ENCODE measurements around the gene UBA1. TPM values are rescaled to one million over a fixed set of nuclear protein-coding genes. Genes with fewer than 3 reads are reported as not detected.
A peak's percentile ranks its signal among the peaks of the same experiment; 100 is the strongest.

UBA1 gene
- total and polyA plus RNA-seq, 9 donors, result 90.0 to 196 (median 155) TPM

- Histone ChIP-seq H3K9me3 (no peaks in the 10 kb centered on the region), H3K4me3 (no peak overlapping the region), H3K4me1 (ENCODE audit: insufficient read depth) (no peaks in the 10 kb centered on the region), H3K36me3 (no peaks in the 10 kb centered on the region), H3K27me3 (no peaks in the 10 kb centered on the region), H3K27ac (no peak overlapping the region)
- peak in 1 of 5 donors; percentile 3 for DNase-seq
- 63 to 81% (median 70%) methylated on average over 2 of the region's 2 CpGs for WGBS, 3 donors
- no peak for TF ChIP-seq EP300 (IDR thresholded peaks at IDR 0.05)
- no peak for TF ChIP-seq POLR2A (IDR thresholded peaks at IDR 0.05)
- no peak for TF ChIP-seq CTCF (IDR thresholded peaks at IDR 0.05)
- intact Hi-C loops (cut with DNase I), result no loop called here
Measured at GRCh38 chrX:47231167-47231566, 37.5 kb downstream of the UBA1 start.

GRCh38 chrX:47232197-47232802, 38.7 kb downstream of the UBA1 start:
- Histone ChIP-seq H3K27me3 (no peaks in the 10 kb centered on the region), H3K9me3 (no peaks in the 10 kb centered on the region), H3K4me3 (peak overlapping the region; percentile 67), H3K27ac (peak overlapping the region; percentile 90 to 94), H3K4me1 (ENCODE audit: insufficient read depth) (no peaks in the 10 kb centered on the region), H3K36me3 (no peaks in the 10 kb centered on the region)
- WGBS, 3 donors, result 62 to 77% (median 64%) methylated on average over 8 of the region's 8 CpGs
- peak in 2 of 5 donors; percentile 14 to 16 for DNase-seq
- intact Hi-C loops (cut with DNase I), result no loop called here
- TF ChIP-seq EP300 (IDR thresholded peaks at IDR 0.05) (no peak), CTCF (IDR thresholded peaks at IDR 0.05) (no peak), POLR2A (IDR thresholded peaks at IDR 0.05) (no peak)

GRCh38 chrX:47232803-47233332, 39.2 kb downstream of the UBA1 start, which contains the start of gene USP11:
Gene USP11 (plus strand): TSS chrX:47233009. CDS start chrX:47233044, 35 bp downstream.
- intact Hi-C loops (cut with DNase I), result no loop called here
- TF ChIP-seq EP300 (IDR thresholded peaks at IDR 0.05) (no peak), CTCF (IDR thresholded peaks at IDR 0.05) (no peak), POLR2A (IDR thresholded peaks at IDR 0.05) (peak; percentile 82)
- WGBS, 3 donors, result 10 to 38% (median 32%) methylated on average over 46 of the region's 46 CpGs

GRCh38 chrX:47233333-47234113, 39.9 kb downstream of the UBA1 start:
- H3K4me1 ChIP-seq (ENCODE audit: insufficient read depth), result no peaks in the 10 kb centered on the region
- peak; percentile 92 to 97 (median 96) for DNase-seq
- peak overlapping the region; percentile 67 for H3K4me3 ChIP-seq
- H3K27me3 ChIP-seq, result no peaks in the 10 kb centered on the region
- intact Hi-C loops (cut with DNase I), result loop anchor here in 1 of 4 donors (2.0 kb wide), 1 partner anchor 425 kb away; the partner anchor contains the start of gene UXT
- TF ChIP-seq EP300 (IDR thresholded peaks at IDR 0.05), result peak; percentile 85
- TF ChIP-seq CTCF (IDR thresholded peaks at IDR 0.05), result no peak
- peak; percentile 32 for TF ChIP-seq POLR2A (IDR thresholded peaks at IDR 0.05)
- 11 to 25% (median 22%) methylated on average over 51 of the region's 51 CpGs for WGBS, 3 donors
- H3K36me3 ChIP-seq, result no peaks in the 10 kb centered on the region
- H3K9me3 ChIP-seq, result no peaks in the 10 kb centered on the region
- peak overlapping the region; percentile 90 to 94 for H3K27ac ChIP-seq

More at GRCh38 chrX:47232803-47233332, 39.2 kb downstream of the UBA1 start, which contains the start of gene USP11:
- Histone ChIP-seq H3K4me3 (peak within 1 kb of the TSS; percentile 67), H3K27ac (peak within 1 kb of the TSS; percentile 90 to 94), H3K27me3 (no peaks in the 10 kb centered on the region), H3K9me3 (no peaks in the 10 kb centered on the region), H3K4me1 (ENCODE audit: insufficient read depth) (no peaks in the 10 kb centered on the region), H3K36me3 (no peaks in the 10 kb centered on the region)
- peak; percentile 65 to 78 (median 76) for DNase-seq
